ENCODE data around the gene WIPF3.
A peak's percentile ranks its signal among the peaks of the same experiment; 100 is the strongest.

The WIPF3 gene

GRCh38 chr7:29915481-29916215, 109.3 kb downstream of the WIPF3 start:
- peak; percentile 56; the same call in 2 of the 3 replicates for ATAC-seq
- TF ChIP-seq ESRRG (CRISPR knock-in tag; IDR thresholded peaks at IDR 0.05) (no peak), GLIS3 (CRISPR knock-in tag; IDR thresholded peaks at IDR 0.05) (no peak), CREB5 (CRISPR knock-in tag; IDR thresholded peaks at IDR 0.05; ENCODE audit: low read depth) (no peak), ZNF70 (CRISPR knock-in tag; IDR thresholded peaks at IDR 0.05) (no peak), ZFP30 (CRISPR knock-in tag; IDR thresholded peaks at IDR 0.05) (no peak), ISL1 (CRISPR knock-in tag; IDR thresholded peaks at IDR 0.05) (no peak), ZC3H10 (CRISPR knock-in tag; IDR thresholded peaks at IDR 0.05) (no peak), OSR1 (CRISPR knock-in tag; IDR thresholded peaks at IDR 0.05) (no peak), ZNF565 (CRISPR knock-in tag; conservative IDR thresholded peaks at IDR 0.05; ENCODE audit: low read depth) (no peak), ZNF8 (CRISPR knock-in tag; IDR thresholded peaks at IDR 0.05) (no peak), POU6F1 (CRISPR knock-in tag; IDR thresholded peaks at IDR 0.05; ENCODE audit: borderline replicate concordance, low read depth) (no peak), TOX (CRISPR knock-in tag; IDR thresholded peaks at IDR 0.05; ENCODE audit: borderline replicate concordance) (no peak), ZFP3 (CRISPR knock-in tag; IDR thresholded peaks at IDR 0.05) (no peak), TCF4 (CRISPR knock-in tag; IDR thresholded peaks at IDR 0.05; ENCODE audit: borderline replicate concordance) (no peak), CSDC2 (CRISPR knock-in tag; IDR thresholded peaks at IDR 0.05) (no peak)

GRCh38 chr7:29917641-29918040, 111.3 kb downstream of the WIPF3 start:
- no peak for ATAC-seq
- no peak for TF ChIP-seq ARNTL (CRISPR knock-in tag; IDR thresholded peaks at IDR 0.05; ENCODE audit: borderline replicate concordance, low read depth)
- TF ChIP-seq ISL1 (CRISPR knock-in tag; IDR thresholded peaks at IDR 0.05) = no peak
- TF ChIP-seq ESRRG (CRISPR knock-in tag; IDR thresholded peaks at IDR 0.05) = no peak
- TF ChIP-seq CSDC2 (CRISPR knock-in tag; IDR thresholded peaks at IDR 0.05) = no peak
- no peak for TF ChIP-seq PPARA (CRISPR knock-in tag; IDR thresholded peaks at IDR 0.05; ENCODE audit: borderline replicate concordance)
- TF ChIP-seq BACH2 (CRISPR knock-in tag; IDR thresholded peaks at IDR 0.05; ENCODE audit: borderline replicate concordance) = no peak
- no peak for TF ChIP-seq OSR1 (CRISPR knock-in tag; IDR thresholded peaks at IDR 0.05)
- no peak for TF ChIP-seq PATZ1 (CRISPR knock-in tag; IDR thresholded peaks at IDR 0.05; ENCODE audit: borderline replicate concordance)
- no peak for TF ChIP-seq ZNF70 (CRISPR knock-in tag; IDR thresholded peaks at IDR 0.05)
- no peak for TF ChIP-seq ZC3H10 (CRISPR knock-in tag; IDR thresholded peaks at IDR 0.05)
- no peak for TF ChIP-seq TSHZ2 (CRISPR knock-in tag; IDR thresholded peaks at IDR 0.05)
- no peak for TF ChIP-seq ZFP30 (CRISPR knock-in tag; IDR thresholded peaks at IDR 0.05)
- TF ChIP-seq SNAI2 (CRISPR knock-in tag; IDR thresholded peaks at IDR 0.05) = no peak
- no peak for TF ChIP-seq TOX (CRISPR knock-in tag; IDR thresholded peaks at IDR 0.05; ENCODE audit: borderline replicate concordance)
- no peak for TF ChIP-seq RARB (CRISPR knock-in tag; IDR thresholded peaks at IDR 0.05)
- no peak for TF ChIP-seq CREB5 (CRISPR knock-in tag; IDR thresholded peaks at IDR 0.05; ENCODE audit: low read depth)
- no peak for TF ChIP-seq GLIS3 (CRISPR knock-in tag; IDR thresholded peaks at IDR 0.05)

Data from SK-N-SH treated with all-trans-retinoic acid at 6 μM for 48 hours (cell line).